ENCODE results near the gene PHACTR1.

The PHACTR1 gene

GRCh38 chr6:13292774-13293173 is 576.2 kb downstream of the PHACTR1 start:
- no peak for DNase-seq (ENCODE audit: extremely low read depth, low read depth)
- no peak for TF ChIP-seq CTCF (IDR thresholded peaks at IDR 0.05; ENCODE audit: low read depth, low read length)

GRCh38 chr6:13294499-13295069 is 578.0 kb downstream of the PHACTR1 start:
- no peak for DNase-seq (ENCODE audit: extremely low read depth, low read depth)
- TF ChIP-seq CTCF (IDR thresholded peaks at IDR 0.05; ENCODE audit: low read depth, low read length) = no peak

- DNase-seq (ENCODE audit: extremely low read depth, low read depth) = no peak
These were observed 579.0 kb downstream of the PHACTR1 start for GRCh38 chr6:13295576-13295975.

GRCh38 chr6:13296536-13296997 is 580.0 kb downstream of the PHACTR1 start:
- DNase-seq (ENCODE audit: extremely low read depth, low read depth) = no peak
- TF ChIP-seq CTCF (IDR thresholded peaks at IDR 0.05; ENCODE audit: low read depth, low read length) = no peak

More at GRCh38 chr6:13295576-13295975, 579.0 kb downstream of the PHACTR1 start:
- TF ChIP-seq CTCF (IDR thresholded peaks at IDR 0.05; ENCODE audit: low read depth, low read length) = no peak

GRCh38 chr6:13297391-13297790 is 580.8 kb downstream of the PHACTR1 start:
- no peak for DNase-seq (ENCODE audit: extremely low read depth, low read depth)
- no peak for TF ChIP-seq CTCF (IDR thresholded peaks at IDR 0.05; ENCODE audit: low read depth, low read length)

- no peak for DNase-seq (ENCODE audit: extremely low read depth, low read depth)
- no peak for TF ChIP-seq CTCF (IDR thresholded peaks at IDR 0.05; ENCODE audit: low read depth, low read length)
These were observed 581.9 kb downstream of the PHACTR1 start for GRCh38 chr6:13298446-13298845.

GRCh38 chr6:13299403-13299821 is 582.8 kb downstream of the PHACTR1 start:
- DNase-seq (ENCODE audit: extremely low read depth, low read depth) = no peak

More at GRCh38 chr6:13299403-13299821, 582.8 kb downstream of the PHACTR1 start:
- TF ChIP-seq CTCF (IDR thresholded peaks at IDR 0.05; ENCODE audit: low read depth, low read length) = no peak
